IPS-15b (cell line): ENCODE measurements around the gene IL22RA2.

Experiments
- H3K27me3 ChIP-seq: one replicate; pipeline ENCODE4 v1.6.1; 2013; ENCODE audit warnings: low read length; ENCODE audit not compliant: control insufficient read depth, insufficient read depth
- H3K36me3 ChIP-seq: one replicate; pipeline ENCODE4 v1.6.1; 2013; ENCODE audit warnings: low read length; ENCODE audit not compliant: control insufficient read depth, insufficient read depth
- H3K4me1 ChIP-seq: one replicate; pipeline ENCODE4 v1.6.1; 2013; ENCODE audit warnings: mild to moderate bottlenecking, low read length; ENCODE audit not compliant: control insufficient read depth, insufficient read depth
- H3K4me3 ChIP-seq: one replicate; pipeline ENCODE4 v1.5.1; 2013; ENCODE audit warnings: low read depth, low read length
- H3K9ac ChIP-seq: one replicate; pipeline ENCODE4 v1.6.1; 2013; ENCODE audit warnings: low read depth, mild to moderate bottlenecking, low read length
- H3K9me3 ChIP-seq: one replicate; pipeline ENCODE4 v1.6.1; 2013; ENCODE audit warnings: mild to moderate bottlenecking, low read length; ENCODE audit not compliant: control insufficient read depth, insufficient read depth

The IL22RA2 gene

DNA sequence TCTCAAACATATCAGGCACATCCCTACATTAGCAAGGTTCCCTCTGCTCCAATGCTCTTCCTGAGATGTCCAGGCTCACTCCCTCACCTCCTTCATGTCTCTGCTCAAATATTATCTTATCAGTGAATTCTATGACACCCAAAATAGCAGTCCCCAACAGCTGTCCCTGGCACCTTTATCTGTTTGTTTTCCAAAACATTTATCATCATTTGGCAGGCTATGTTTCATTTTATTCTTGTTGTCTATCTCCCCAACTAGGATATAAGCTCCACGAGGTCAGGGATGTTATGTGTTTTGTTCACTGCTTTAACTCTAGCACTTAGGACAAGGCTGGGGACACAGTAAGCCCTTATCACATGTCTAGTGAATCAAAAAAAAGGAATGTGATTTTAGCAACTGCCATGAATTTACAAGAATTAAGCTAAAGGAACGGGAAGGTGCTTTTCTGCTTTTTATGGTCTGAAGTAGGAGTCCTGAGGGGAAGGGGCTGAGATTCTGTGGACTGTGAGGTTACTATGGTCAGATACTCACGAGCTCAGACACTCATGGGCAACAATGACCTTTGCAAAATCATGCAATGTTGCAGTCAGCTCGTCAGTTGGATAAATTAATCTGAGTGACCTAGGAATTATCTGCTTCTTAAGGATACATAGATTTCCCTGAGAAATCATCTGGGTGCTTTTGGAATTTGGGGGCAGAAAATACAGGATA lies 1.9 kb upstream of the IL22RA2 start:
- H3K4me3 ChIP-seq: no peak overlapping the region
- H3K9me3 ChIP-seq: no peaks in the 10 kb centered on the region
- peaks cover 17% of the 10 kb centered on the region for H3K4me1 ChIP-seq
- H3K9ac ChIP-seq: no peak overlapping the region
- H3K36me3 ChIP-seq: no peaks in the 10 kb centered on the region
- no peaks in the 10 kb centered on the region for H3K27me3 ChIP-seq

DNA sequence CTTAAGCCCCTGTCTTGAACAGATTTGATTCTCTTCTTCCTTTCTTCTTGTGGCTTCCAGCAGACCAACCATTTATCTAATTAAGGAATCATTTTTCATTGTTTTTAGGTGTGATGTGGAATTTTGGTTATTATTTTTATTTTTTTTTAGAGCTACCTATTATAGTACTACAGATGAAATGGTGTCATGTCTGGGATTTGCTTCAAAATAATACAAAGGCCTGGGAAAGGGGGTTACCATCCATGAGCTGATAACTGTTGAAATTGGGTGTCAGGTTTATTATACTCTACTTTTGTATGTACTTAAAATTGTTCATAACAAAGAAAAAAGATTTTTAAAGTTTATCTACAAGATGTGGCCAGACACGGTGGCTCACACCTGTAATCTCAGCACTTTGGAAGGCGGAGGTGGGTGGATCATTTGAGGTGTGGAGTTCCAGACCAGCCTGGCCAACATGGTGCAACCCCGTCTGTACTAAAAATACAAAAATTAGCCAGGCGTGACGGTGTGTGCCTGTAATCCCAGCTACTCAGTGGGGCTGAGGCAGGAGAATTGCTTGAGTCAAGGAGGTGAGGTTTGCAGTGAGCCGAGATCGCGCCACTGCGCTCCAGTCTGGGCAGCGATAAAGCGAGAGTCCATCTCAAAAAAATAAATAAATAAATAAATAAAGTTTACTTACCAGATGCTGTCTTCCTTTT lies 561 bp downstream of the IL22RA2 start:
- Histone ChIP-seq H3K9me3 (no peaks in the 10 kb centered on the region), H3K4me1 (peaks cover 18% of the 10 kb centered on the region), H3K27me3 (no peaks in the 10 kb centered on the region), H3K4me3 (no peak overlapping the region), H3K9ac (no peak overlapping the region), H3K36me3 (no peaks in the 10 kb centered on the region)

DNA sequence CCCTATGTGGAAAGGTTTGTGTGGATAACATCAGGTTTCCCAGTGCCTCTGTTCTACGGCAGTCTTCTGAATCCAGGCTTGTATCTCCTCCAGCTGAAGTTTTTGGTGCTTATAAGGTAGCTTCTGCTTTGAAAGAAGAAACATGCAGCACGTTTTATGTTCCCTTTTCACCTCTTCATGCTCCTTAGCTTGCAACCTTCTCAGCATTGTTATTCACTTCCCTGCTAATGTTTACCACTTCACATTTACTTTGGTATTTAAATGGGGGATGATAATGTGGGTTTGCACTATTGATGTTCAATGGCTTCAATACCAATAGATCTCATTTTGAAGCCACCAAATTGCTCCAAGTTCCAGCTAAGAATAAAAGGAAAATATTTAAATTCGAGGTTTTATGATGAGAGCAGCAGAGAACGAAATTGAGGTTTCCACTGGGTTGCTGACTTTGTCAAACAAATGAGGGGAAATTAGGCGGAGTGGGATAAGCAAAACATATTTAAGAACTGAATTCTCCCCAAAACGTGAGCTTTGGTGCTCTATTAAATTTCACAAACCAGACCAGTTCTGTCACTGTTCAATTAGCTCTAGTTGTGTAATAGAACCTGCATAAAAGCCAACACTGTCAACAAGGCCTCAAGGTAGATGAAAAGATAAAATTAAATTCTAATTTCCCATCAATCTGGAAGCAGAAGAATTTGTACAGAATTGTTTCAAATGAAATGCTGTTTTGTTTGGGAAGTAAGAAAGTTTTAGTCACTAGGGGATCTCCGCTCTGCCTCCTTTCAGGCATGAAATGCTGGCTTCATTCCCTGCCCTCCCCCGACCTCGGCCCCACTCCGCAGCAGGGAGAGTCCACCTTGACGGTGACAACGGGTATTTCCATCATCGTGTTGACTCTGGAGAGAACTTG lies 1.4 kb downstream of the IL22RA2 start:
- Histone ChIP-seq H3K4me3 (no peak overlapping the region), H3K36me3 (no peaks in the 10 kb centered on the region), H3K9ac (no peak overlapping the region), H3K9me3 (no peaks in the 10 kb centered on the region), H3K27me3 (no peaks in the 10 kb centered on the region), H3K4me1 (peaks cover 18% of the 10 kb centered on the region)

DNA sequence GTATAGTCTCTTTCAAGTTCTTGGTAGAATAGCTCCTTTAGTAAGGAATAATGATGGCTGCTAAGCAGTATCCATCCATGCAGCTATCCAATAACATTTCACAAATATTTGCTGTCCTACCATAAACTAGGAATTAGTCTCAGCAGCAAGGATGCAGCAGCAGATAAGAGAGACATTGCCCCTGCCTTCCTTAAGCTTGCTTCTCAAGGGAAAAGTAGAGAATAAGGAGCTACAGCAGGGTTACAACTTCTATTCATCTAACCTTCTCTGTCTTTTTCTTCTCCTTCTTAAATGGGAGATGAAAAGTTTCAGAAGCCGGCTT lies 2.4 kb downstream of the IL22RA2 start:
- H3K27me3 ChIP-seq: no peaks in the 10 kb centered on the region
- H3K36me3 ChIP-seq: no peaks in the 10 kb centered on the region
- H3K9ac ChIP-seq: no peak overlapping the region
- no peak overlapping the region for H3K4me3 ChIP-seq
- no peaks in the 10 kb centered on the region for H3K9me3 ChIP-seq
- peaks cover 18% of the 10 kb centered on the region for H3K4me1 ChIP-seq

DNA sequence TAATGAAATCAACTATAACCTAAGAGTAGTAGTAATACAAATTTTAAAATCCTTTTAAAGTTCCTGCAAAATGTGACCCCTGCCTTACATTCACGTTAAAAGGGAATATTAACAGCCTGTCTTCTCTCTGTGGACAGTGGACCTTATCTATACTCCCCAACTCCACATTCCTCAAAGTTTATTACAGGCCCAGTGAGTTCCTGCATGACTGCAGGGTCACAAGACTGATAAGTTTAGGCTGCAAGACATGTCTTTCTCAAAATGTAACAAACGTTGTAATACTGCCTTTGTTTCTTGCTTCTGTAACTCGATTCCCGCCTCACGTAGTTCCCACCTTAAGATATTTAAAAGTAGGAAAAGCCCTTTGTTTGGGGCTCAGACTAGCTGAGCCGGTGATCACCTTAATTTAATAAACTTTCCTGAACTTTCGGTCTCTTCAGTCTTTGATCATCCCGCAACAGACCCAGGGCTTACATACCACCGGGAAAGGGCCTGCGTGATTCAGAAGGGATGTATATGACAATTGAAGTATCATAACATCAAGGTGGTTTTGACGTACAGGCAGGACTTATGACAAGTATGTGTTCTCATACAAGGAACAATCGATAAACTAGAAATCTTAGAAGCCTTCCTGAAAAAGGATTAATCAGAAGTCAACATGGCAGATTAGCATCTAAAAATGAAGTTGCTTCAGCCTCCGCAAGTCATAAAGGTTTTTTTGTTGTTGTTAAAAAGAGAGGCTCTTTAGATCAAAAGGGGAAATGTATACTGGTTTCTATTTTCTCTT lies 3.0 kb downstream of the IL22RA2 start:
- no peaks in the 10 kb centered on the region for H3K36me3 ChIP-seq
- H3K9me3 ChIP-seq: peaks cover 3% of the 10 kb centered on the region
- H3K9ac ChIP-seq: no peak overlapping the region
- H3K4me3 ChIP-seq: peak overlapping the region; percentile 8
- H3K4me1 ChIP-seq: peaks cover 18% of the 10 kb centered on the region
- H3K27me3 ChIP-seq: no peaks in the 10 kb centered on the region

DNA sequence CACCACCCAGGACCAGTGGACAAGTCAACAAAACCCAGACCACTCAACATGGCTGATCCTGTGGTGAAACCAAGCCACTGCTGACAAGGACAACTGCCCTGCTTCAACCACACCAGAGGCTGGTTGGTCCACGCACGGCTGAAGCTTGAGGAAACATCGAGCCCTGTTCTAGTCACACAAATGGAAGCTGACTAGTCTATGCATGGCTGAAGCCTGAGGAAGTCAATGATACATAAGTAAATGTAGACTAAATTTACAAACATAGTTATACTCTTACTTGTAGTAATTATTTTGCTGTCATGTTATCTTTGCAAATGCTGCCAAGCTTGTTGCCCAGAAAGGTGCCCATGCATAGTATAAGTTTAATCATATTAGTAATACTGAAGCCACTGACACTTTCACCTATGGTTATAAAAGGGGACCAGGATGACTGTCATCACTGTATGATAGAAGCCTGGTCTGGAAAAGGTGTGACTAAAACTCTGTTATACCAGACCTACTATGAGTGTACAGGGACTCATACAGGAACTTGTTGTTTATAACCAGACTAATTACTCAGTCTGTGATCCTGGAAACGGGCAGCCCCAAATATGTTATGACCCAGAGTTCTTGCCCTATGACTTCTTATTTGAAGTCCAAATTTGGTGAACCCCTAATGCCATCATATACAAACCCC lies 5.6 kb downstream of the IL22RA2 start:
- Histone ChIP-seq H3K9me3 (peaks cover 18% of the 10 kb centered on the region), H3K4me1 (peaks cover 18% of the 10 kb centered on the region), H3K36me3 (no peaks in the 10 kb centered on the region), H3K27me3 (no peaks in the 10 kb centered on the region), H3K4me3 (no peak overlapping the region), H3K9ac (no peak overlapping the region)

DNA sequence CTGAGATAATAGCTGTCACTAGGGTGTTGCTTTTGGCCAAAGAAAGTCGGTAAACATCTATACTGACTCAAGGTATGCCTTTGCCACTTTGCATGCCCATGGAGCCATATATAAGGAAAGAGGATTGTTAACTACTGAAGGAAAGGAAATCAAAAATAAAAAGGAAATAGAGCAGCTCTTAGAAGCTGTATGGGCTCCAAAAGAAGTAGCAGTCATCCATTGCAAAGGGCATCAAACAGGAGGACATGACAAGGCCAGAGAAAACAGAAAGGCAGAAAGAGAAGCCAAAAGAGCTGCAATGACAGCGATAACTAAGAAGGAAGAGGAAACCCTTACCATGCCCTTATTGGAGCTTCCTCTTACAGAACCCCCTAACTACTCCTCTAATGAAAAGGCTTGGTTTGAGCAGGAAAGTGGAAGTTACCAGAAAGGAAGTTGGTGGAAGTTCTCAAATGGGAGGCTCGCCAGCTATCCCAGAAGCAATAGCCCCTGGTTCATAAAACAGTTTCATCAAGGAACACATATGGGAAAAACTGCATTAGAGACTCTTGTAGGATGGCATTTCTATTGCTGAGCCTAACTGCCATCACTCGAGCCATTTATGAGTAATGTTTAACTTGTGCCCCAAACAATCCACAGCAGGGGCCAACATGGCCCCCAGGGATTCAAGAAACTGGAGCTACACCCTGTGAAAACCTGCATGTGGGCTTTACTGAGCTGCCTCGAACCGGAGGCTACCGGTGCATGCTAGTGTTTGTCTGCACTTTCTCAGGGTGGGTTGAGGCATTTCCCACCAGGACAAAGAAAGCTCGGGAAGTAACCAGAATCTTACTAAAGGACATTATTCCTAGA lies 7.0 kb downstream of the IL22RA2 start:
- H3K9me3 ChIP-seq: peaks cover 21% of the 10 kb centered on the region
- peaks cover 11% of the 10 kb centered on the region for H3K4me1 ChIP-seq
- no peaks in the 10 kb centered on the region for H3K36me3 ChIP-seq
- no peaks in the 10 kb centered on the region for H3K27me3 ChIP-seq
- no peak overlapping the region for H3K9ac ChIP-seq
- no peak overlapping the region for H3K4me3 ChIP-seq

DNA sequence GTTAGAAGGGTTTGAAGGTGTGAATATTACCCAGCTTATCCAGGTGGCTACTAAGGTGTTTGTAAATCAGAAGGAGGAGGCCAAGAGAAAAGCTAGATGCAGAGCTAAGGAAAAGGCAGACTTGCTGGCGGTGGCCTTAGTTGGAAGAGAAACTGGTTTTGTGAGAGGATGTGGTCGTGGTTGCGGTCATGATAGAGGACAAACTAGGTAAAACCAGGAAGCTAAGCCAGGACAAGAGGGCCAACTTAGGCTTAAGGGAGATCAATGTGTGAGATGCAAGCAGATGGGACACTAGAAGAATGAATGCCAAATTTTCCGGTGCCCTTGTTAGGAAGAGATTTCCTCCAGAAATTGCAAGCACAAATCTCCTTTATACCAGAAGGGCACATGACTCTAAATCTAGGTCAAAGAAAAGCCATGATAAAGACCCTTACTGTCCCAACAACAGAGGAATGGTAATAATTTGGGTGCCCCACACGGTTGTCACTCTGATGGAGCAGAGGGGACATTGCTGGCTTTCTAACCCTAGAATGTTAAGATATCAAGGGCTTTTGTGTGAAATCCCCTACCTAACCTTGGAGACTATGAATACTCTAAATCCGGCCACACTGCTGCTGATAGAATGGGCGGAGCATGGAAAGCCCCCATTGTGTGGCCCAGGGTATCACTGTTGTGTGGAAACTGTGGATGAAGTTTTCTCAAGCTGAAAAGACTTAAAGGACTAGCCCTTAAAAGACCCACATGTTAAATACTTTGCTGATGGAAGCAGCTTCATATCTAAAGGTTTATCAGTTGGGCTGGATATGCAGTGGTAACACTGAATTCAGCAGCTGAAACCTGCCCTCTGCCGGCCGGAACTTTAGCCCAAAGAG lies 7.8 kb downstream of the IL22RA2 start:
- Histone ChIP-seq H3K9me3 (peaks cover 21% of the 10 kb centered on the region), H3K4me3 (no peak overlapping the region), H3K36me3 (no peaks in the 10 kb centered on the region), H3K27me3 (no peaks in the 10 kb centered on the region), H3K4me1 (peaks cover 4% of the 10 kb centered on the region), H3K9ac (no peak overlapping the region)

DNA sequence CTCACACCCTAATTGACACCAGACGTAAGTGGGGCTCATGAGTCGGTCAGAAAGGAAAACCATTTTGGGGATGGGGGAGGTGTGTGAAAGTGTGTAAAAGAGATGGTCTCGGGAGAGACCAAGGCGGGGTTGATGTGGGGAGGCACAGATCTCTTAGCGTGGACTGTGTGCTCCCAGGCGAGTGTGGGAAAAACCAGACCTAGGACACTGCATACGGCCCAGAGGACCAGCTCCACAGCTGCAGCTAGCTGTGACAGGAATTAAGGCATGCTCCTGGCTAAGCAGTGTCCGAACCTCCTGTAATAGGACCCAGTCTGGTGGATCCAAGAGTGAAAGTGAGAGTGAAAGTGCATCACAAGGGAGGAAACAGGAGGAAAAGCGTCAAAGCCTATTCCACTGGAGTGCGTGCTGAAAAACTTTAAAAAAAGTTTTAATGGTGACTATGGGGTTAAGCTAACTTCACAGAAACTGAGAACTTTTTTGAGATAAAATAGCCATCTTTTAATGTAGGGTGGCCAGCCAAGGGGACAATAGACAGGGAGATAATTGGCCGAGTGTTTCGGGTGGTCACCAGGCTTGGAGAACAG lies 9.6 kb downstream of the IL22RA2 start:
- Histone ChIP-seq H3K4me3 (no peak overlapping the region), H3K36me3 (no peaks in the 10 kb centered on the region), H3K27me3 (no peaks in the 10 kb centered on the region), H3K9ac (no peak overlapping the region), H3K4me1 (no peaks in the 10 kb centered on the region), H3K9me3 (peaks cover 21% of the 10 kb centered on the region)
